BJ (cell line): Measurements from ENCODE around the gene SNX7. TPM values are rescaled to one million over a fixed set of nuclear protein-coding genes. Genes with fewer than 3 reads are reported as not detected.

Source experiments
- CTCF ChIA-PET: fragments of 350-600 bp; formaldehyde crosslinking; extraction: SDS; loops from one replicate; lab custom pipeline; 2021; ENCODE audit warnings: antibody characterized with exemption, inconsistent platforms; lab: Yijun Ruan, JAX
- POLR2A ChIA-PET: fragments of 300-600 bp; sonication (Branson Sonifier 250); formaldehyde crosslinking; extraction: SDS; loops from one replicate; lab custom pipeline; 2021; ENCODE audit warnings: antibody characterized with exemption; lab: Charles Lee
- DNase-seq: peaks from one replicate; pipeline ENCODE4 v3.0.0-alpha.2; 2011; ENCODE audit warnings: low read depth
- H3K27me3 ChIP-seq: 2 replicates; pipeline ENCODE4 v1.6.0; 2011; ENCODE audit warnings: low read length; ENCODE audit not compliant: control insufficient read depth, insufficient read depth
- H3K36me3 ChIP-seq: 2 replicates; pipeline ENCODE4 v1.5.1; 2011; ENCODE audit warnings: low read length; ENCODE audit not compliant: control insufficient read depth, insufficient read depth
- H3K4me3 ChIP-seq: 2 replicates; pipeline ENCODE4 v1.5.1; 2011; ENCODE audit warnings: low read depth, mild to moderate bottlenecking, control low read depth, low read length
- CTCF ChIP-seq: IDR thresholded peaks from 2 replicates; pipeline ENCODE4 v1.5.1; 2011; ENCODE audit warnings: low read depth, mild to moderate bottlenecking, control low read depth, inconsistent platforms, low read length, moderate library complexity; ENCODE audit not compliant: insufficient read depth
- polyA plus RNA-seq: library from polyadenylated mRNA; depleted of rRNA; stranded (reverse); fragments of >200 nt; gene quantifications from 2 replicates; pipeline ENCODE4 v1.2.3, GENCODE V29; 2011

The SNX7 gene
- polyA plus RNA-seq, 1 experiment: 13.4 TPM

DNA sequence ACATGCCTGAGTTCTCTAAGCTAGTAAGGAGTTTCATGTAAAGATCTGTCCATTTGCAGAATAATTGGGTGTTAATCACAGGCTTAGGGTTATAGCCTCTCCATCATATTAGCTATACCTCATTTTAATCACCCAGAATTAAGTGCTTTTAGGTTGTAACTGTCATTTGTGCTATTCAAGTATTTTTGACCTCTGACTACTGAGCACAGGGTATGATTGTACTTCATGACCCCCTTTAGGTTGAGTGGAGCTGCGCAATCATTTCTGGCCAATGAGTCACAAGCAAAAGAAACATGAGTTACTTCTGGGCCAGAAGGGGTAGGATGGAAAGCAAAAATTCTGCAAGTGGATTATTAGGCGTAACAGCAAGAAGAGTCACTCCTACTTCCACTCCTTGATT, 8.4 kb upstream of the SNX7 start:
- no peak overlapping the region for H3K4me3 ChIP-seq
- H3K36me3 ChIP-seq: no peaks in the 10 kb centered on the region
- no peak for DNase-seq
- CTCF ChIA-PET: interaction anchor here (0.6 kb wide), 1 partner anchor 105 kb away, joined by 3 read pairs; no protein-coding TSS in a partner anchor
- no peaks in the 10 kb centered on the region for H3K27me3 ChIP-seq
- no peak for TF ChIP-seq CTCF
- POLR2A ChIA-PET: no interaction called here

- Histone ChIP-seq H3K36me3 (no peaks in the 10 kb centered on the region), H3K27me3 (no peaks in the 10 kb centered on the region), H3K4me3 (no peak overlapping the region)
- ChIA-PET CTCF (interaction anchor here (0.6 kb wide), 1 partner anchor 510 kb away, joined by 3 read pairs; no protein-coding TSS in a partner anchor), POLR2A (no interaction called here)
- DNase-seq: no peak
- no peak for TF ChIP-seq CTCF
Measured at GRCh38 chr1:98659879-98660278, 1.6 kb upstream of the SNX7 start.

- no peak for TF ChIP-seq CTCF
- no peak for DNase-seq
- Histone ChIP-seq H3K27me3 (no peaks in the 10 kb centered on the region), H3K4me3 (peak overlapping the region; percentile 83), H3K36me3 (no peaks in the 10 kb centered on the region)
- CTCF ChIA-PET: no interaction called here
- POLR2A ChIA-PET: no interaction called here
Measured at GRCh38 chr1:98660940-98661543, 479 bp upstream of the SNX7 start.

- H3K36me3 ChIP-seq: no peaks in the 10 kb centered on the region
- no peaks in the 10 kb centered on the region for H3K27me3 ChIP-seq
- peak overlapping the region; percentile 83 for H3K4me3 ChIP-seq
- no peak for TF ChIP-seq CTCF
- POLR2A ChIA-PET: no interaction called here
- no peak for DNase-seq
- CTCF ChIA-PET: interaction anchor here (0.6 to 0.9 kb wide), 2 partner anchors 9 to 339 kb away, joined by 3 to 5 read pairs; no protein-coding TSS in a partner anchor
Measured at GRCh38 chr1:98662356-98662670, 792 bp downstream of the SNX7 start.

DNA sequence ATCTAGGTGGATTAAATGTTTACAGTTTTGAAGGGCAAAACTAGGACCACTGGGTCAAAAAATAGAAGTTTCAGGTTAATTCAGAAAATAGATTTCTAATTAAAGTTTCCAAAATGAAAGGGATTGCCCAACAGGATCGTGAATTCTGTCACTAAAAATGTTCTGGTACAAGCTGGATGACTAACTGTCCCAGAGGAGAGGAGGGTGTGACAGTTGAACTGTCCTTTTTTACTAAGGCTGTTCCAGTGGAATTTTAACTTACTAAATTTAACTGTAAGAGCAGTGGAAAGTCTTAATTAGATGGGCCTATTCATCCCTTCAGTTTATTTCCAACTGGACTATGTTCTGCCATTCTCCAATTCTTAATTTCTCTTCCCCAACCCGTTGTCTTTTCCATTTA, 7.2 kb downstream of the SNX7 start:
- POLR2A ChIA-PET: no interaction called here
- Histone ChIP-seq H3K4me3 (no peak overlapping the region), H3K36me3 (no peaks in the 10 kb centered on the region), H3K27me3 (no peaks in the 10 kb centered on the region)
- CTCF ChIA-PET: no interaction called here
- TF ChIP-seq CTCF: no peak
- no peak for DNase-seq
